ENCODE results near the gene UNC13C.
A peak's percentile ranks its signal among the peaks of the same experiment; 100 is the strongest.

The UNC13C gene

GRCh38 chr15:54064365-54064764 is 86.1 kb downstream of the UNC13C start:
- TF ChIP-seq CTCF (IDR thresholded peaks at IDR 0.05): no peak

- no peak for TF ChIP-seq CTCF (IDR thresholded peaks at IDR 0.05)
Measured at GRCh38 chr15:54066403-54066802, 88.2 kb downstream of the UNC13C start.

GRCh38 chr15:54082836-54083492 is 104.7 kb downstream of the UNC13C start:
- peak; percentile 89 for TF ChIP-seq CTCF (IDR thresholded peaks at IDR 0.05)

GRCh38 chr15:54083501-54083900 is 105.3 kb downstream of the UNC13C start:
- no peak for TF ChIP-seq CTCF (IDR thresholded peaks at IDR 0.05)

GRCh38 chr15:54083991-54084390 is 105.8 kb downstream of the UNC13C start:
- TF ChIP-seq CTCF (IDR thresholded peaks at IDR 0.05): no peak

- TF ChIP-seq CTCF (IDR thresholded peaks at IDR 0.05): no peak
Measured at GRCh38 chr15:54088837-54089236, 110.6 kb downstream of the UNC13C start.

GRCh38 chr15:54089776-54090175 is 111.5 kb downstream of the UNC13C start:
- TF ChIP-seq CTCF (IDR thresholded peaks at IDR 0.05): no peak

GRCh38 chr15:54091651-54092050 is 113.4 kb downstream of the UNC13C start:
- TF ChIP-seq CTCF (IDR thresholded peaks at IDR 0.05): no peak

Measured in LNCAP (cell line).